SIG-M5 (cell line): Measurements from ENCODE around the gene TOPBP1.
"Not testable (repeated sequence)": the region's sequence is repeated elsewhere in the genome, so short reads cannot be mapped to it uniquely, and the experiment has no call there.

Experiments used
- DNase-seq: peaks from one replicate; lab custom pipeline; 2025; lab: John Stamatoyannopoulos, UW

TOPBP1 gene

DNA sequence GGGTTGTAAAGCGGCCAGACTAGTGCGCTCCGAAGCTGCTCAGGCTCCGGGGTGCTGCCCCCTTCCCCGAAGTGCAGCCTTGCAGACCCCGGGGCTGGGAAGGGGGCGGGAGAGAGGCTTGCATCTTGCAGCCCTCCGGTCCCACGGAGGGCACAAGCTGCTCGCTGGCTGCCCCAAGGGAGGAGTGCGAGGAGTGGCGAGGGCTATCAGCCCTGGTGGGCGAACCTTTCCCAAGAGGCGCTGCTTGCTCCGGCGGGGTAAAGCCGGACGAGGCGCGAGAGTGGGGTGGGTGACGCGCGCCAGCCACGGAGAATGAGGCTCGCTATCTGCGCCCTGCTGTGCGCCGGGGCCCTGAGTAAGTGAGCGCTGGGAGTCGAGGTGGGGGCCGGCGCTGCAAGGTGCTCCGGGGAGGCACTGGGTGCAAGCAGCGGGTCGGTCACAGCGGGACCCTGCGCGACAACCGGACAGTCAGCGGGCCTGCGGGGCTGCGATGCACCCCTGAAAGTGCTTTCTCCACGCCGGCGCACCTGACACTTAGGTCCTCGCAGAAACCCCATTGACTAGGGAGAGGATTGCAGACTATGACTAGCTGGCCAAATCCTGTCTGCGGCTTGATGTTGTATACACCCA is 12.7 kb upstream of the TOPBP1 start:
- DNase-seq: no peak

DNA sequence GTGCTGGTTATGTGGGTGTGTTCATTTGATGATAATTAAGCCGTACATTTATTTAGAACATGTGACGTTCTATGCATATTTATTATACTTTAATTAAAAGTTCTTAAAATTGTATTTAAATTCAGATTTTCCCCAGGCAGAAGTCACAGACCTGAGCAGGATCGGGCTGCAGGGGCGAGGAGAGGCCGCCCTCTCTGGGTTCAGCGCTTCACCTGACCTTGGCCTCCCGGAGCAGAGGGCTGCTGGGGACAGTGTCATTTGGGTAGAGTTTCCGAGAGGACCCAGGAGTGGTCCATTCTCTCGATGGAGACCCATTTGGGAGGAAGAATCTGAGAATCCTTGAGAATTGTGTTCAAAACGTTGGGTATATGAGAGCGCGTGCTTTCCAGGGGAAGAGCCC is 12.0 kb upstream of the TOPBP1 start:
- DNase-seq: no peak

DNA sequence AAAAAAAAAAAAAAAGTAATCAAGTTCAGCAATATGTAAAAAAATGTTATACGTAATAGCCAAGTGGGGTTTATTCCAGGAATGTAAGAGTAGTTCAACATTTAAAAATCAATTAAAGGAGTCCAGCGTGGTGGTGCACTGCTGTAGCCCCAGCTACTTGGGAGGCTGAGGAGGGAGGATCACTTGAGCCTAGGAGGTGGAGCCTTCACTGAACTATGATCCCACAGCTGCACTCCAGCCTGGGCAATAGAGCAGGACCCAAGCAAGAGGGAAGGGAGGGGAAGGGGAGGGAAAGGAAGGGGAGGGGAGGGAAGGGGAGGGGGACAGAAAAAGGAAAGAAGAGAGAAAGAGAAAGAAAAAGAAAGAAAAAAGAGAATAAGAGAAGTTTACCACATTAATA is 10.7 kb upstream of the TOPBP1 start:
- no peak for DNase-seq

DNA sequence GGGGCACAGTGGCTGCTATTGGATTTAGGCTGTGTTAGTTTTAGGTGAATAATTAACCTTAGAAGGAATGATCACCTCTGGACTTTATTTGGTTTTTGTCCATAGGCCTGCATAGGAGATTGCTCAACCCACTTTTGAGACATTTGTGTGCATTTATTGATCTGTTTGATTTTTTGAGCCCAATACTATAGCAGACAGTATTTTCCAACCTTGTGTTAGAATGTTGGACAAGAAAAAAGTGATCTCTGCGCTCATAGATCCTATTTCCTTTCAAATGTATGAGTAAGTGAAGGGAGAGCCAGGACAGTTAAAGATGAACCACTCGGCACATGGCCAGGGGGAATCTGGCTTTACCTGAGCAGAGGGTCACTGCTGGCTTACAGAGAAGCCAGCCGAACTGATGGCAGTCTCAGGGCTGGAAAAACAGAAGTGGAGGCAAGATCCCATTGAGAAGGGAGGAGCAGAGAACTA is 8.8 kb upstream of the TOPBP1 start:
- DNase-seq: no peak

DNA sequence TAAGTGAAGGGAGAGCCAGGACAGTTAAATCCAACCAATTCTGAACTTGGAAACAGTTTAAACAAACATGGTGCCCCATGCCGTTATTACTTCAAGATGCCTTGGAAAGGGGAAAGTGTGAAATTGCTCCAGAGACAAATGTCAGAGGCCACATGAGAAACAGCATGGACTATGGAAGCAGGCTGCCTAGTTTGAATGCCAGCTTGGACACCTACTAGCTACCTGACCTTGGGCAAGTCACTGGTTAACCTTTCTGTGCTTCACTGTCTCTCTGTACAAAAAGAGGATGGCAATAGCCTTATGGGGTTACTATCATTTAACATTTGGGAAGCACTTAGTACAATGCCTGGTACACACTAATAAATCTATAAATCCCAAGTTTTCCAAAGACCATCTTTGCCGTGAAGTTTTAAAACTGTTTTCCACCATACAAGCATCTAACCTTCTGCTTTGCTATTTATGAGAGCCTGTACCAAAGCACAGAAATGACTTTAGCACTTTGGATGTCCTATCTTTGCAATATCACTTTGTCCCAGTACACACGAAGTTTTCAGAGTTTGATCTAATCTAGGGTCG is 8.3 kb upstream of the TOPBP1 start:
- DNase-seq: no peak

DNA sequence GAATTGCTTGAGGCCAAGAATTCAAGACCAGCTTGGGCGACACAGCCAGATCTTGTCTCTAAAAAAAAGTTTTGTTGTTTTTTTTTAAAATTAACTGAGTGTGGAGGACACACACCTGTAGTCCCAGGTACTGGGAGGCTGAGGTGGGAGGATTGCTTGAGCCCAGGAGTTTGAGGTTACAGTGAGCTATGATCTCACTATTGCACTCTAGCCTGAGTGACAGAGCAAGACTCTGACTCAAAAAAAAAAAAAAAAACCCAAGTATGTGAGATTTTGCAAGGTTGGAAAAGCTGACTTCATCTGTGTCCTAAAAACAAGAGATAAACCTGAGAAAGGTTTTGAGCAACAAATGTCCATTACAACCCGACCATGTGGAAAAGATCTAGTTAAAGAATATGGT is 5.4 kb upstream of the TOPBP1 start:
- no peak for DNase-seq

DNA sequence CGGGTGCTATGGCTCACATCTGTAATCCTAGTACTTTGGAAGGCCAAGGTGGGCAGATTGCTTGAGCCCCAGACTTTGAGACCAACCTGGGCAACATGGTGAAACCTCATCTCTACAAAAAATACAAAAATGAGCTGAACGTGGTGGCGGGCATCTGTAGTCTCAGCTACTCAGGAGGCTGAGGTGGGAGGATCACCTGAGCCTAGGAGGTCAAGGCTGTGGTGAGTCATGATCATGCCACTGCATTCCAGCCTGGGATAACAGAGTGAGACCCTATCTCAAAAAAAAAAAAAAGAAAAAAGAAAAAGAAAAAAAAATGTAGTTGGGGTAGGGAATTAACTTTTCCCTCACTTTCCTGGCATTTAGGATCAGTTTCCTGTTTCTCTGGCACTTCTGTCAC is 3.4 kb upstream of the TOPBP1 start:
- DNase-seq: not testable (repeated sequence)

DNA sequence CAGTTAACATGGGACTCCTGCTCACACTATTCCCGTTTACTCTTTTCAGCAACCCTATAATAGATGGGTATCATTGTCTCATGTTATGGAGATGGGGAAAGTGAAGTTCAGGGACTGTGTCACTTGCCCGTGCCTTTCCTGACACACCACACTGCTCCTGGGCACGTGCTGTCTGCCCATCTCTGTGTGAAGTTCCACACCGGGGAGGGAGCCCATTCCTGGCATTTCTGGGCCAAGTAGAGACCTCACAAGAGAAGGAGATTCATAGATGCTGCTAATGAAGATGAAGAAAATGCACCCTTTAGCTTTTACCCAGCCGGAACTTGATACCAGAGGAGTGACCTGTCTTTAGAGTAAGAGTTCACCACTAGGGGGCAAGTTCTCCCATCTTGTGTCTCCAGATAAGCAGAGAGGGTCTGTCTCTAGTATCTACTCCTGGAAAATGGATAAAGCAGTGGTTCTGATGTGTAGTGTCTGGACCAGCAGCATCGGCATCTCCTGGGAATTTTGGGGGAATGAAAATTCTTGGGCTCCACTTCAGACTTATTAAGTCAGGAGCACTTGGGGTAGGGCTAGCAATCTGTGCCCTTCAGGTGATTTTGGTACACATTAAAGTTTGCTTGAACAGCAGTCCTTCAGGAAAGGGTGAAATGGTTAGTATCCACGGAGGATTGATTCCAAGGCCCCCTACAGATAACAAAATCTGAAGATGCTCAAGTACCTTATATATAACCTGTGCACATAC is 2.0 kb upstream of the TOPBP1 start:
- DNase-seq: peak; percentile 46

DNA sequence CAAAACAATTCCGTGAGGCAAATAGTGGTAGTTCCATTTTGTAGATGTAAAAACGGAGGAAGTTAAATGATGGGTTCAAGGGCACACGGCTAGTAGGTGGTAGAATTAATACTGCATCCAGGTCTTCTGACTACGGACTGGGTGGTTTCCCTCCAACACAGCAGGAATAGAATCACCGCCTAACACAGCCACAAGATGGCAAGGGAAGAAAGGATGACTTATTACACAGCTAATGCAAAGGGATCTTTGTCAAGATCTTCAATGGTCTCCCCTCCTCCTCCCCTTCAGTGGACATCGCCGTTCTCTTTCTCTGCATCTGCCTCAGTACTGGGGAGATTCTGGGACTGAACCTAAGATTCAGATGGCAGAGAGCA is 524 bp upstream of the TOPBP1 start:
- DNase-seq: no peak

DNA sequence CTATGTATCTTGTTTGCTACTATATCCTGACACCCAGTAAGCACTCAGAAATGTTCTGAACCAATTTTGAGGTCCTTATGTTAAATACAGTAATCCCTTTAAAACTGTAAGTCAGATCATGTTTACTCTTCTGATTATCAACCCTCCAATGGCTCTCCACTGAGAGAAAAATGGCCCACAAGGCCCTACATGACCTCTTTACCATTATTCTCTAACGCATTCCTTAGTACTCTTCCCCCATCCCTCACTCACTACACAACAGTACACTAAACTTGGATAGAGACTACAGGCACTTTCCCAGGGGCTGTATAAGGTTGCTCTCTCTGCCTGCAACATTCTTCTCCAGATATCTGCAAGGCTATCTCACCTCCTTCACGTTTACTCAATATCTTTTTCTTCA is 1.9 kb downstream of the TOPBP1 start:
- no peak for DNase-seq

DNA sequence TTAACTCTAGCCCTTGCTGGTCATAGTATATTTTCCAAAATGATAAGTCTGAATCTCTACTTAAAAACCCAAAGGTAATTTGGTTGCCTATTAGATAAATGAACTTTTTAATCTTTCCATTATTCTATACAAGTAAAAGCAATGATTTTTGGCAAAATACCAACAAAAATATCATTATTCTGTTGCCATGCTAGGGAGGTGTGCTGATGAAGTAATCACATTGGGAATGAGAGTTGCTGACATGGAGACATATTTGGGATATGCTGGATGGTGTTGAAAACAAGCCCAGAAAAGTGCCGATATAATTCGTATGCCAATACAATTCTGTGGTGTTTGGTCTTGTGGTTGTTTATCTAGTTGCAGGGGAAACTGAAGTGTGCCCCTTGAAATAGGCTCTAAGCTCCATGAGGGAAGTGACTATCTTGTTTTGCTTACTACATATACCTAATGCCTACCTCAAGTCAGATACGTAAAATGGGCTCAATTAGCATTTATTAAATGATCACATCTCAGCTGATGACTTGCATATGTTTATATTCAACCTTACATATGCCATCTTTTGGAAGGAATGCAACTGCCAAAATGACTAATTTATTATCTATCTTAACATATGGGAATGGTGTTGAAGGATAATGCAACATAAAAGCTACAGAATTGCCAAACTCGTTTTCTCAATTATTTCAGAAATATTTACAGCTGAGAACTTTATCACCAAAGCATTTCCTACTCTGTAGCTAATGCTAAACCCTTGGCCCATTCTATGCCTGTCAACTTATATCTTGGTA is 5.8 kb downstream of the TOPBP1 start:
- no peak for DNase-seq

DNA sequence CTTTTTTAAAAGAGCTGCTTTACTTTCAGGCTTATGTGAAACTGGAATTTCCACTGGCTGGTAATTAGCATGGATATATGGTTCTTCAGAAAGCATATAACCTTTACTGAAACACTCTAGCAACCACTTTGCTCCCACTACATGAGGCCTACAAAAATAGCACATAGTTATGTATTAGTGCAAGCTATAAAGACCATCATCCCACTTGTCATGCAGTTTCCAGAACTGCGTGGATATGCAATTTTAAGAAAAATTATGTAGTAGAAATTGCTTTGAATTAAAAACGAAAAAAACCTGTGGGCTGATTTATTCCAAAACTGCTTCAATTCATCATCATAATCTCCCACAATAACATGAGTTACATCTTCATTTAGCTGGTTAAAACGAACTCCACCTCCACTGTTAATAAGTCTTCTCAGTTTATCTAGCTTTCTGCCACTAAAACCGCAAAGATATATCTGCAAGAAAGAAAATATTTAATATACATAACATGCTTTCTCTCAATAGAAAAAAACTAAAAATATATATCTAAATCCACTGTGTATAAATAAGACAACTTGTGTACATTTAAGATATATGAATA is 12.2 kb downstream of the TOPBP1 start:
- no peak for DNase-seq

DNA sequence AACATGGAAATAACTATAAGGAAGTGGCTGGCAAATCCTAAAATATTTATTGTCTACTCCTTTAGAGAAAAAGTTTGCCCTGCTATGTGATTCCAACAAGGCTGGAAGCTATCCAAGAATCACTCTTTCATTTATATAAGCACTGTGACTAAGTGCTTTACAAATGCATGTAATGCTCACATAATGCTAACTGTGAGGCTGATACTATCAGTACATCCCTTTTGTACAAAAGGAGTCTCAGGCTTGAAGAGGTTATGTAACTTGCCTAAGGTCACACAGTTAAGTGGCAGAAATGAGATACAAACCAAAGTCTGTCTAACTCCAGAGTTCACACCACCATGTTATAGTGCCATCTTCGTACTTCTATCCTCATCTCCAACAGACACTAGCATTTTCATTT is 17.0 kb downstream of the TOPBP1 start:
- DNase-seq: no peak

DNA sequence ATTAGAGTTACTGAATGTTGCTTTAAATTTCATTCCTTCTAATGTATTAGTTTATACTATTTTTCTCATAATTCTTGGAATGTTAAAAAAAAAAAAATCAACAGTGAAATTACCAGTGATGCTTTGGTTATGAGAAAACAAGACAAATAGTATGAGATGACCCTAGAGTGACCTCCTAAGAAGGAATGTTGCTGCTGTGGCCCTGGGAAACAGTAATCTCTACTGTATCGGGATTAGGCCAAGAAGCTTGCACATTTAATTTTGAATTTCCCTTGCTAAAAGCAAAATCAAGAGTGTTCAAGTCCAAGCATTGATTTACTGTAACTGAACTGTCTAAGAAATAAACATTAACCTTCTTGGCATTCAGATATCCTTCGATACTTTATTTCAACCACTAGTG is 18.1 kb downstream of the TOPBP1 start:
- DNase-seq: no peak

DNA sequence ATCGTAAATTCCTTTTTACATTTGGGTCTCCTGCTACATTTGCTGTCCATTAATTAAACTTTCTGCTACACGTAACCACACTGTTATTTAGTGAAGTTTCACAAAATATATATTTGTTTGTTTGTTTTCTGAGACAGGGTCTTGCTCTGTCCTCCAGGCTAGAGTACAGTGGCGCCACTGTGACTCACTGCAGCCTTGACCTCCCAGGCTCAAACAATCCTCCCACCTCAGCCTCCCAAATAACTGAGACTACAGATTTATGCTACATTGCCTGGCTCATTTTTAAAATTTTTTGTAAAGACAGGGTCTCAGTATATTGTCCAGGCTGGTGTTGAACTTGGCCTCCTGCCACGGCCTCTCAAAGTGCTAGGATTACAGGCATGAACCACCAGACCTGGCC is 20.5 kb downstream of the TOPBP1 start:
- DNase-seq: no peak

DNA sequence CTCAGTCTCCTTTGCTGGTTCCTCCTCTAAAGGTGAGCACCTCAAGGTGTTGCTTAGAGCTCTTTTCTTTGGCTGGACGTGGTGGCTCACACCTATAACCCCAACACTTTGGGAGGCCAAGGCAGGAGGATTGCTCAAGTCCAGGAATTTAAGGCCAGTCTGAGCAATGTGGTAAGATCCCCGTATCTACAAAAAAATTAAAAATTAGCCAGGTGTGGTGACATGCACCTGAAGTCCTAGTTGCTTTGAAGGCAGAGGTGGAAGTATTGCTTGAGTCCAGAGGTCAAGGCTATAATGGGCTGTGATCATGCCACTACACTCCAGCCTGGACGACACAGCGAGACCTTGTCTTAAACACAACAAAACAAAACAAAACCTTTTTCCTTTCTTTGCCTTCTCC is 28.3 kb downstream of the TOPBP1 start:
- no peak for DNase-seq

DNA sequence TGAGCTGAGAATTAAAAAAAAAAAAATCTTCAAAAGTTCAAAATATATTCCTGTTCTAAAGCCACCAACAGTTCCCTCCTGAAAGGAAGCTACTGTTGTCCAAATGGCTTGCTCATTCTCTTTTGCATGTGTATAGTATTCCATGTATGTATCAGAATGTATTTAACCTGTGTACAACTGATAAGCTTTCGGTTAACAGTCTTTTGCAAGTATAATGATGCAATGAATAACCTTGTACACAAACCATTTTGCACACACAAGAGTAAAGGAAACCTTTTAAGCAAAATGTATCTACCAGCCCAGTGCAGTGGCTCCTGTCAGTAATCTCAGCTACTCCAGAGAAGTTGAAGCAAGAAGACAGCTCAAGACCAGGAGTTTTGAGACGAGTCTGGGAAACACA is 32.6 kb downstream of the TOPBP1 start:
- no peak for DNase-seq

DNA sequence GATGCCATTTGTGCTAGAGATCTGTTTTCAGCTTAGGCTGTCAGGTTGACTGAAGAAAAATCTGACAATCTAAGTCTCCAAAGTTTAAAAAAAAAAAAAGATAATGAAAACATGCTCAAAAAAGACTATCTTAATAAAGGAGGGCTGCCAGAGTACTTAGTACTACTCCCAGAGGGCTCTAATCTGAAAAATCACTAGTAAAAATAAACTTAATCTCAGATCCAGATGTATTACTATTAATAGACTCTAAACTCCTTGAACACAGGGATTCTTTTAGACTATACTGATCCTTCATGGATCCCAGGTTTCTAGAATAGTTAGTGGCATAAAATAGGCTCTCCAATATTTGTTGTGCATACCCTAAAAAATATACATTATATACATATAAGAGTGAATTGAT is 34.0 kb downstream of the TOPBP1 start:
- DNase-seq: no peak

DNA sequence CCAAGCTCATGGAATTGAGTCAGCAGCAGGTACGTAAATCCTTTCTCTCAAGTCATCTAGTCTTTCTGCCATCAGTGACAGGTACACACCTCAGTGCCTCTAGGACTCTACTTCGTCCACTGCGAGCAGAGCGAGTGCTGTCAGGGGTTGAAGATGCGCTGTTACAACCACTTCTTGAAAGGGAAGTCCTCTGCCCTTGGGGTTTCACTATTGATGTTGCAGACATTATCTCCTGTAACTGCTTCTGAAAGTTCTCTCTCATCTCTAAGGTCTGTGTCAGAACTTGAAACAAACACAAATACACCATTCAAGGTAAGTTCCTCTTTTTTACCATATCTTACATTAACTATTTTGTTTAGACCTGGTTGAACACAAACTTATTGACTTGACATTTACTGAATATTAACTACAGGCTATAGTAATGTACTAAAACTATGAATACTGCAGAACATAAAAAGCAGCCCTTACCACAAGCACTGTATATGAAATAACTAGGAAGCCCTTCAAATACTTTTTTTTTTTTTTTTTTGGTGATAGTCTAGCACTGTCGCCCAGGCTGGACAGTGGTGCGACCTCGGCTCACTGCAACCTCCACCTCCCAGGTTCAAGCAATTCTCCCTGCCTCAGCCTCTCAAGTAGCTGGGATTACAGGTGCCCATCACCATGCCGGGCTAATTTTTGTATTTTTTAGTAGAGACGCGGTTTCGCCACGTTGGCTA is 41.5 kb downstream of the TOPBP1 start:
- no peak for DNase-seq

DNA sequence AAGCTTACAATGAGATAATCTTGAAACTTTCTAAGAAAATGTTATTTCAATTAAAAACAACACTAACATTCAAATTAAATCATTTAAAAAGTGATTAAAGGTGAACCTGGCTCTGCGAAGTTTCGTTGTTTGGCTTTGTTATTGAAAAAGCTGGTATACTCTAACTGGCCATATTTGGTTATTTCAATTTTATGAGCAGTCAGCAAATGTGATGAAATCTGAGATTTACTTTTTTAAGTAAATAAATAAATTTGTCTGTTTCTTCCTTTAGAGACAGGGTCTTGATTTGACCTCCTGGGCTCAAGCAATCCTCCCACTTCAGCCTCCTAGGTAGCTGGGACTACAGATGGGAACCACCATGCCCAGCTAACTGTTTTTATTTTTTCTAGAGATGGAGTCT is 50.2 kb downstream of the TOPBP1 start:
- no peak for DNase-seq

DNA sequence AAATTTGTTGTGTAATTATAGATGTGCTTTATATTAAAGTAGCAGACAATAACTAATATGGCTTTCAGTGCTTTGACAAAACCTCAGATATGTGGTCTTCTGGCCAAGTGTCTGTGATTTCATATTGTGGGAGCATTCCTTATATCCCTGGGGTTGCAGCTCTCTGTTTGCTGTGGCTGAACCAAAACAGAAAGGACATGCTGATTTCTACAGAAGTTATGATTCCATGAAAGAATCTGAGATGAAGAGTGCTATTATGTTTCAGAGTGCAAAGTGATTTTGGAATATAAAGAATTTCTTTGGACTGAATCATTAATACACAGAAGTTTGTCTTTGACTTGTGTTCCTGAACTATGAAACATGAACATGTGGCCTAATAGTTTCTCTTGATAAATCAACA is 51.7 kb downstream of the TOPBP1 start:
- no peak for DNase-seq

DNA sequence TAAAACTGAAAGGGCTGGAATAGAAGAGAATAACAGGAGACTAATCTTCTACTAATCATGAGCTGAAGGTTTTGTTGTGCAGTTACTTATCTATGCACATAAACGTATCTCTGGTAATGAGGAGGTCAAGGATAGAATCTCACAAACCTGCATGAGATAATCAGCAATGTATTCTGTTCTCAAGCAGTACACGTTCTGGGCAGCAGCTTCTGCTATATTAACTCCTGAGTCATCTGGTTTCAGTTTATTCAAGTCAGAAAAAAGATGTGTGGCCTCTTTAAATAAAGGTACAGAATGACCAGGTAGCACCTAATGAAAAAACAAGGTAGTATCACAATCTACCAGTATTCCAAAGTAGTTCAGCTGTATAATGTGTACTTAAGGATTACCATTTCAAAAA is 53.4 kb downstream of the TOPBP1 start:
- DNase-seq: no peak
